ENCODE measurements around the gene SORCS1.

SORCS1 gene

GRCh38 chr10:107103174-107104025 lies 61.1 kb downstream of the SORCS1 start:
- peaks cover 13% of the 10 kb centered on the region for H3K4me1 ChIP-seq (ENCODE audit: control insufficient read depth, low read depth, low read length)
- no peak overlapping the region for H3K9ac ChIP-seq (ENCODE audit: low read length)
- H3K27ac ChIP-seq (ENCODE audit: low read length): no peak overlapping the region
- no peaks in the 10 kb centered on the region for H3K9me3 ChIP-seq (ENCODE audit: control insufficient read depth, low read depth, low read length)
- peak overlapping the region; percentile 39 for H3K4me3 ChIP-seq (ENCODE audit: low read length)
- H3K36me3 ChIP-seq (ENCODE audit: control insufficient read depth, low read depth, low read length): no peaks in the 10 kb centered on the region
- H3K27me3 ChIP-seq (ENCODE audit: control insufficient read depth, insufficient read depth, low read length): no peaks in the 10 kb centered on the region

DNA sequence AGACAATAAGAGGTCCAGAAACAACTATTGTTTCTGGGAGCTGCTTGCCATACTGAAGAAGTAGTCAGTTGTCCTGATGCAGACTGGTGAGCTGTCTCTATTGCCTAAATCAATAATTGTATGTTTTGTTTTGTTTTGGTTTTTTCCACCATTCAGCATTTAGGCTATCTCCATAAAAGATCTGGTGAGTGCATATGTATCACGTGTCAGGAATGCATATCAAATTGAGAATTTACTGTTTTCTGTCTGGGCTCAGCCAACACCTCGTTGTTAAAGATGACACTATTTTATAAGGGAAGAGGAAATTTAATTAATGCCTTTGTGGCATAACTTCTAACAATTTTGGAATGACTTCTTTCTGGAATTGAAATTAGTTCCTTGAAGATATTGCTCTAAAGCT lies 66.2 kb downstream of the SORCS1 start:
- H3K27me3 ChIP-seq (ENCODE audit: control insufficient read depth, insufficient read depth, low read length): no peaks in the 10 kb centered on the region
- H3K9ac ChIP-seq (ENCODE audit: low read length): no peak overlapping the region
- H3K4me3 ChIP-seq (ENCODE audit: low read length): no peak overlapping the region
- no peak overlapping the region for H3K27ac ChIP-seq (ENCODE audit: low read length)
- H3K9me3 ChIP-seq (ENCODE audit: control insufficient read depth, low read depth, low read length): no peaks in the 10 kb centered on the region
- no peaks in the 10 kb centered on the region for H3K36me3 ChIP-seq (ENCODE audit: control insufficient read depth, low read depth, low read length)
- H3K4me1 ChIP-seq (ENCODE audit: control insufficient read depth, low read depth, low read length): peaks cover 3% of the 10 kb centered on the region

DNA sequence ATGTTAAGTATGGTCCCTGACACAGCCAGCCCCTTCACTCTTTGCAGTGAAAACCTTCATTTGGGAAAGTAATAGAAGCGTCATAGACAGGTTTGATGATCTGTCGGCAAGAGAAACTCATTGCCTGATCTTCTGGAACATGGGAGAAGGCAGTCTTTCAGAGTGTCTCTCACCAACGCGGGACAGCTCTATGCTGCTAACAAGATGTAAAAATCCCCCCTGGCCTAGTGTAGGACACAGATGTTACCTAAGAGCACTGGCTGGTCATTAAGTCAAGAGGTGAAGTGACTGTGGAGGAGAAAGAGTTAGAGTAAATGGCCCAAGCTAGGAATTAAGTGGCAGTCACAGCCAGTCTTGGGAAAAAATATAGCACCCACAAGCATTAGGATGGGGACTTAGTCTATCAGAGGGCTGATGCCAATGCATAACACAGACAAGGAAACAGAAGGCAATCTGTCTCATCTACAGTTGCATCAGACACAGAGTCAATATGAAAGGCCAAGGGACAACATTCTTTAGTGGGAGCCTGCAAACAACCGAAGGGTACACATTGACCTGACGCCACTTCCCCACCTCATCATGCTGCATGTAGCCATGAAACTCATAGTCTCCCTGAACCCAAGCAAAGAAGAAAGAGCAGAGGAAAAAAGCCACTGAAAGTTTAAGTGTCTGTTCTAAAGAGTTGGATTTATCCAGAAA lies 69.5 kb downstream of the SORCS1 start:
- no peaks in the 10 kb centered on the region for H3K9me3 ChIP-seq (ENCODE audit: control insufficient read depth, low read depth, low read length)
- no peaks in the 10 kb centered on the region for H3K4me1 ChIP-seq (ENCODE audit: control insufficient read depth, low read depth, low read length)
- no peak overlapping the region for H3K9ac ChIP-seq (ENCODE audit: low read length)
- no peak overlapping the region for H3K27ac ChIP-seq (ENCODE audit: low read length)
- no peak overlapping the region for H3K4me3 ChIP-seq (ENCODE audit: low read length)
- H3K36me3 ChIP-seq (ENCODE audit: control insufficient read depth, low read depth, low read length): no peaks in the 10 kb centered on the region
- H3K27me3 ChIP-seq (ENCODE audit: control insufficient read depth, insufficient read depth, low read length): no peaks in the 10 kb centered on the region

DNA sequence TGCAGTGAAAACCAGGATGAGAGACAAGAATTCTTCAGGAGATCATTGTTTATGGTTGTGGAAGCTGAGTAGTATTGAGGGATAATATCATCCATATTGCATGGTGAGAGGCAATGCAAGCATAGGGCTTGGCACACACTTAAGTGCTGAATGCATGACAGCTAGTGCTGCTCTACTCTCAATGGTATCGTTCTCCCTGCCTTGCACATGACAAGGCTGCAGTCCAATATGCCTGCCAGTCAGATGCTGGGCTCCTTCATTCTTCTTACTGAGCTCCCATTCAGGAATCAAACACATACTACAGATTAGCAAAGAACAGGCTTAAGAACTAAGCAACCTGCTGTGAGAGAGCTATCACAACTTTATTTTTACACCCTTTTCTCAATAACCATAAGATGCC lies 72.2 kb downstream of the SORCS1 start:
- H3K9ac ChIP-seq (ENCODE audit: low read length): no peak overlapping the region
- H3K36me3 ChIP-seq (ENCODE audit: control insufficient read depth, low read depth, low read length): no peaks in the 10 kb centered on the region
- no peak overlapping the region for H3K27ac ChIP-seq (ENCODE audit: low read length)
- no peaks in the 10 kb centered on the region for H3K9me3 ChIP-seq (ENCODE audit: control insufficient read depth, low read depth, low read length)
- no peaks in the 10 kb centered on the region for H3K4me1 ChIP-seq (ENCODE audit: control insufficient read depth, low read depth, low read length)
- no peak overlapping the region for H3K4me3 ChIP-seq (ENCODE audit: low read length)
- no peaks in the 10 kb centered on the region for H3K27me3 ChIP-seq (ENCODE audit: control insufficient read depth, insufficient read depth, low read length)

DNA sequence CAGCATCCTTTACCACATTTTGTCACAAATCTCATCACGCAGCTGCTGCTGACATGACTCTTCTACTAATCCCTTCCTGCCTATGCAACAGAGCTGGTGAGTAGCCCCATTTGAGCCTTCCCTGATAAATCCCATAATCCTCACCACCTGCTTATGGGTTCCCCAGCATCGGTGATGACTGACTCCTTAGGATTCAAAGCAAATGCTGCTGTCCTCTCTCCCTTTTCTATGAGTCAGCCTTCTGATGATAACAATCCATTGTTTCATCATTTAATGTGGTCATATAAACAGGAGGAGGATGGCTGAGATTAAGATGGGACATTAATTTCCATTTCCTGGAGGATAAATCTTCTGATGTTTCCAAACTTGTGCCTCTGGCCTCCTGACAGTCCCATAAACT lies 73.4 kb downstream of the SORCS1 start:
- no peaks in the 10 kb centered on the region for H3K27me3 ChIP-seq (ENCODE audit: control insufficient read depth, insufficient read depth, low read length)
- no peaks in the 10 kb centered on the region for H3K9me3 ChIP-seq (ENCODE audit: control insufficient read depth, low read depth, low read length)
- no peaks in the 10 kb centered on the region for H3K36me3 ChIP-seq (ENCODE audit: control insufficient read depth, low read depth, low read length)
- no peak overlapping the region for H3K27ac ChIP-seq (ENCODE audit: low read length)
- H3K4me1 ChIP-seq (ENCODE audit: control insufficient read depth, low read depth, low read length): no peaks in the 10 kb centered on the region
- H3K4me3 ChIP-seq (ENCODE audit: low read length): no peak overlapping the region
- no peak overlapping the region for H3K9ac ChIP-seq (ENCODE audit: low read length)

DNA sequence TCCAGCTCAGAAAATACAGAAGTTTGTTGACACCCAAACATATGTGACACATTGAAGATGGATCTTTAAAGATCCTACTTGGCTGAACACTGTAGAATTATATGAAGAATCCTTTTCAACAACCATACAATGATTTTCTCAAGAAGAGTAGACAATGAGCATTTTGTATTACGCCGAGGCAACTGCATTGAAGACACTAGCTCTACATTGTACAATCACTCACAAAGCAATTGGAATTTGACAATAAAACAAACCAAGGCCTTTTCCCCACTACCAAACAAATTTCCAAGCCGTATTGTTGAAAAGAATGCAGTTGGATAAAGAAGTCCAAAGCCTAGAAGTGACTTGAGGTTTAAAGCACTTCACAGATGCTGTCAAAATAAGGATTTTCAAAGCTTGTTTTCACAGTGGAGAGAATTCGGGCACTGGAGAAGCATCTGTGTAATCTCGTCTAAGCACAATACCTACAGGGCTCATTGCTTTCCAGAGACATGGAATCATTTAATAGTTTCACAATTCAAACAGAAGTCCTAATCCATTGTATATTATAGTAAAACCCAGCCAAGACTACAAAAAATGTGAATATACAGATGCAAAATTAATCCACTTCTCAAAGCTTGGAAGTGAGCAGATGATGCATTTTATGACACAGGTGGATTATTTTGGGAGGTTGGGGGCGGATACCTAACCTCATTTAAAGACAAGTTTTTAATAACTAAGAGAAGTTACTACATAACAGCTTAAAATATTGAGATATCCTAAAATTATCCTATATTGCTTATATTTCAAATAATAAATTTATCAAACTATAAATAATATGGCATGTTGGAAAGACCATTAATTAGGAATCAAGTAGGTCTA lies 78.6 kb downstream of the SORCS1 start:
- Histone ChIP-seq H3K36me3 (ENCODE audit: control insufficient read depth, low read depth, low read length) (no peaks in the 10 kb centered on the region), H3K9me3 (ENCODE audit: control insufficient read depth, low read depth, low read length) (no peaks in the 10 kb centered on the region), H3K4me1 (ENCODE audit: control insufficient read depth, low read depth, low read length) (no peaks in the 10 kb centered on the region), H3K9ac (ENCODE audit: low read length) (no peak overlapping the region), H3K4me3 (ENCODE audit: low read length) (no peak overlapping the region), H3K27me3 (ENCODE audit: control insufficient read depth, insufficient read depth, low read length) (no peaks in the 10 kb centered on the region), H3K27ac (ENCODE audit: low read length) (no peak overlapping the region)

DNA sequence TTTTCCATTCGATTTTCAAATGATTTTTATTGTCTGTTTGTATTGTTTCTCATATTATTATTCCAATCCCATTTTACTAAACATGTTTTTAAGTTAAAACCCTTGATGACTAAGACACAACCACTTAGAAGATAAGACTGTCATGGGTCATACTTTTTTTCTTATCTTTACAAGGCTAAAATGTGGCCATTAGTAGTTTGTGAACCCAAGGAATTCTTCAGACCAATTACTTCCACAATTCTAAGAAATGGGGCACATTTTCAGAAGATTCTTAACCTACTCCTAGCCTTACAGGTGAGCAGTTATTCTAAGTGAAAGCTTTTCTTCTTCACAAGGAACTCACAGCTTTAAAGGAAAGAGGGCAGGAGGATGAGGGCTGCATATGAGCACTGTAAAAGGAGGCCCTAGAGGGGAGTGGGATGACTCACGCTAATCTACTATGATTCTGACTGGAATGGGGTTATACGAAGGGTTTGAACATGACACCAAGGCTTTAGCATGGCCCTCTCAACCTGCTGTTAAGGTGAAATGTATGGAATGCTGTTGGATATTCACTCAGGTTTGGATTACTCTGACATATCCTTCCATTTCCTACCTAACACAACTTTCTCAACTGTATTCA lies 81.0 kb downstream of the SORCS1 start:
- Histone ChIP-seq H3K27ac (ENCODE audit: low read length) (no peak overlapping the region), H3K27me3 (ENCODE audit: control insufficient read depth, insufficient read depth, low read length) (no peaks in the 10 kb centered on the region), H3K4me3 (ENCODE audit: low read length) (no peak overlapping the region), H3K9me3 (ENCODE audit: control insufficient read depth, low read depth, low read length) (no peaks in the 10 kb centered on the region), H3K36me3 (ENCODE audit: control insufficient read depth, low read depth, low read length) (no peaks in the 10 kb centered on the region), H3K9ac (ENCODE audit: low read length) (no peak overlapping the region), H3K4me1 (ENCODE audit: control insufficient read depth, low read depth, low read length) (no peaks in the 10 kb centered on the region)

DNA sequence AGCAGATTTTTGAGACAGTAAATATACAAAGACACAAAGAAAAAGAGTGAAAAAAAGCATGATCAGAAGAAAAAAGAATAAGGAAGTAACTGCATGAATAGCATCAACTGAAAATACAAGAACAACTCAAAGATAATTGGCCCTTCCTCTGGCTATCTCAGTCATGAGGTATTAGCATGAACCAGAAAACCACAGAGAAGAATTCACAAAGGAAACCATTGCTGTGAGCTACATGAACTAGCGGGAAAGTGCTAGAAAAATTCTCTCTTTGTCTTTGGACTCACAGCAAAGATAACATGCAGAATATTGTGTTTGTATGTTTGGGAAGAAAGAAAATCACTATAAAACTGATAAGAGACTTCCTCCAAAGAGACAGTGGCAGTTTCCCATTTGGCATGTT lies 82.9 kb downstream of the SORCS1 start:
- Histone ChIP-seq H3K27ac (ENCODE audit: low read length) (no peak overlapping the region), H3K4me1 (ENCODE audit: control insufficient read depth, low read depth, low read length) (no peaks in the 10 kb centered on the region)

GRCh38 chr10:107075117-107075516 lies 89.4 kb downstream of the SORCS1 start:
- Histone ChIP-seq H3K27me3 (ENCODE audit: control insufficient read depth, insufficient read depth, low read length) (no peaks in the 10 kb centered on the region), H3K27ac (ENCODE audit: low read length) (no peak overlapping the region), H3K36me3 (ENCODE audit: control insufficient read depth, low read depth, low read length) (no peaks in the 10 kb centered on the region), H3K9ac (ENCODE audit: low read length) (no peak overlapping the region), H3K4me1 (ENCODE audit: control insufficient read depth, low read depth, low read length) (peaks cover 10% of the 10 kb centered on the region), H3K4me3 (ENCODE audit: low read length) (no peak overlapping the region), H3K9me3 (ENCODE audit: control insufficient read depth, low read depth, low read length) (no peaks in the 10 kb centered on the region)

More for the DNA sequence above, 82.9 kb downstream of the SORCS1 start:
- no peaks in the 10 kb centered on the region for H3K36me3 ChIP-seq (ENCODE audit: control insufficient read depth, low read depth, low read length)
- H3K4me3 ChIP-seq (ENCODE audit: low read length): no peak overlapping the region
- H3K9ac ChIP-seq (ENCODE audit: low read length): no peak overlapping the region
- H3K9me3 ChIP-seq (ENCODE audit: control insufficient read depth, low read depth, low read length): no peaks in the 10 kb centered on the region
- no peaks in the 10 kb centered on the region for H3K27me3 ChIP-seq (ENCODE audit: control insufficient read depth, insufficient read depth, low read length)

DNA sequence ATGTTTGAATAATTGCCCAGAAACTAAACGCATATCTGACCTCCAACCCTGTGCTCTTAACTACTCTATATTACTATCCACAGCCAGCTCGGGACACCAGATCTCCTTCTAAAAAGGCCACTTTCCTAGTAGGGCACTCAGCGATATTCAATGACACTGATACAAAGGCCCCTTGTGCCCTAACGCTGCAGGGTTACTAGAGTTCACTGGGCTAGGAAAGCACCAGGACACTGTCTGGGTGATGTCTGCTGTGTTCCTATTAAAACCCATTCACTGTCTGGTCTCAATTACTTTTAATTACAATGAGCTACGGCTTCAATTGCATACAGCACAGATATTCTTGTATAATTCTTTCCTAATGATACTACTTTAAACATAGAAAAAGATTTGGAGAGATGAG lies 91.7 kb downstream of the SORCS1 start:
- Histone ChIP-seq H3K27ac (ENCODE audit: low read length) (no peak overlapping the region), H3K4me1 (ENCODE audit: control insufficient read depth, low read depth, low read length) (peaks cover 10% of the 10 kb centered on the region), H3K4me3 (ENCODE audit: low read length) (no peak overlapping the region), H3K9me3 (ENCODE audit: control insufficient read depth, low read depth, low read length) (no peaks in the 10 kb centered on the region), H3K36me3 (ENCODE audit: control insufficient read depth, low read depth, low read length) (no peaks in the 10 kb centered on the region), H3K27me3 (ENCODE audit: control insufficient read depth, insufficient read depth, low read length) (no peaks in the 10 kb centered on the region), H3K9ac (ENCODE audit: low read length) (no peak overlapping the region)

DNA sequence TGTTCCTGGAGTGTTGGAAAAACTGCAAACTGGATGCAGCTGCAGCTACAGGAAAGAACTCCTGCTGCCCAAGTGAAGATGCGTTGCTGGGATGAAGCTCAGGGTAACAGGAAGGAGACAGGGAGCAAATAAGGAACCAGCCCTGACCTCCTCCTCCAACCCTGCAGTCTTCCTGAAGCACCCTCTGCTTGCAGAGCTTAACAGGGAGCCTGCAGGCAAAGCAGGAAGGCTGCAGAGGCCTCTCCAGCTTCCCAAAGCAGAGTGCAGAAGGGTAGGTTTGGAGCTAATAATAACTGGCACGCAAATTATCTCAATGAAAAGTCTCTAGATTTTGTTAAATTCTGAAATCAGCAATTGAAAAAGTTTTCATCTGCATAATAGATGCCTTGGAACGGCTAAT lies 92.5 kb downstream of the SORCS1 start:
- Histone ChIP-seq H3K9me3 (ENCODE audit: control insufficient read depth, low read depth, low read length) (no peaks in the 10 kb centered on the region), H3K4me3 (ENCODE audit: low read length) (no peak overlapping the region), H3K36me3 (ENCODE audit: control insufficient read depth, low read depth, low read length) (no peaks in the 10 kb centered on the region), H3K27me3 (ENCODE audit: control insufficient read depth, insufficient read depth, low read length) (no peaks in the 10 kb centered on the region), H3K27ac (ENCODE audit: low read length) (no peak overlapping the region), H3K4me1 (ENCODE audit: control insufficient read depth, low read depth, low read length) (peaks cover 10% of the 10 kb centered on the region), H3K9ac (ENCODE audit: low read length) (no peak overlapping the region)
